ENCODE results near the gene UCP1. TPM values are rescaled to one million over a fixed set of nuclear protein-coding genes. Genes with fewer than 3 reads are reported as not detected.

Gene UCP1
- total RNA-seq, 2 experiments from 2014 or later: not detected

DNA sequence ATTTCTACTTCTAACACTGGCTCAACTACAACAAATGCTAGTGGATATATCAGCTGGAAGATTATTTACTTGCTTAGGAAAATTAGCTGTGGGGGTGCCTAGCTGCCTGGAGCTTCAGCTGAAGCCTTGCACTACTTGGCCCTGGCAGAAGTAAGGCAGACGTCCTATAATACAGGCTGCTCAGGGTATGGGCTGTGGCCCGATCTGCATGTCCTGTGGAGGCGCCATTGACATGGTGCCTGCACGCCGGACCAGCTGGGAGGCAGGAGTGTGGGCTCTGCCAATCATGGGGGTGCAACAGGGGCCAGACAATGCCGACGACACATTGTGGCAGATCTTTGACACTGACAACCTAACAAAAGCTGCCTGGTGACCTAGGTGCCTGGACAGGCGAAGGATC is 31.6 kb upstream of the UCP1 start:
- Mint-ChIP-seq H3K27ac (no peak overlapping the region), H3K36me3 (ENCODE audit: low read depth) (no peaks in the 10 kb centered on the region), H3K4me1 (ENCODE audit: low read depth) (no peaks in the 10 kb centered on the region), H3K27me3 (peaks cover 11% of the 10 kb centered on the region), H3K4me3 (no peak overlapping the region), H3K9me3 (no peaks in the 10 kb centered on the region)
- TF ChIP-seq, protein P1, sequence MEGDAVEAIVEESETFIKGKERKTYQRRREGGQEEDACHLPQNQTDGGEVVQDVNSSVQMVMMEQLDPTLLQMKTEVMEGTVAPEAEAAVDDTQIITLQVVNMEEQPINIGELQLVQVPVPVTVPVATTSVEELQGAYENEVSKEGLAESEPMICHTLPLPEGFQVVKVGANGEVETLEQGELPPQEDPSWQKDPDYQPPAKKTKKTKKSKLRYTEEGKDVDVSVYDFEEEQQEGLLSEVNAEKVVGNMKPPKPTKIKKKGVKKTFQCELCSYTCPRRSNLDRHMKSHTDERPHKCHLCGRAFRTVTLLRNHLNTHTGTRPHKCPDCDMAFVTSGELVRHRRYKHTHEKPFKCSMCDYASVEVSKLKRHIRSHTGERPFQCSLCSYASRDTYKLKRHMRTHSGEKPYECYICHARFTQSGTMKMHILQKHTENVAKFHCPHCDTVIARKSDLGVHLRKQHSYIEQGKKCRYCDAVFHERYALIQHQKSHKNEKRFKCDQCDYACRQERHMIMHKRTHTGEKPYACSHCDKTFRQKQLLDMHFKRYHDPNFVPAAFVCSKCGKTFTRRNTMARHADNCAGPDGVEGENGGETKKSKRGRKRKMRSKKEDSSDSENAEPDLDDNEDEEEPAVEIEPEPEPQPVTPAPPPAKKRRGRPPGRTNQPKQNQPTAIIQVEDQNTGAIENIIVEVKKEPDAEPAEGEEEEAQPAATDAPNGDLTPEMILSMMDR (IDR thresholded peaks at IDR 0.05): no peak
- intact Hi-C loops (cut with micrococcal nuclease): no loop called here
- ChIA-PET POLR2A (no interaction called here), CTCF (interaction anchor here (1.2 to 2.0 kb wide), 3 partner anchors 9 to 240 kb away, joined by 3 to 12 read pairs (median 10); no protein-coding TSS in a partner anchor)
- no peak for ATAC-seq
- no peak for DNase-seq

DNA sequence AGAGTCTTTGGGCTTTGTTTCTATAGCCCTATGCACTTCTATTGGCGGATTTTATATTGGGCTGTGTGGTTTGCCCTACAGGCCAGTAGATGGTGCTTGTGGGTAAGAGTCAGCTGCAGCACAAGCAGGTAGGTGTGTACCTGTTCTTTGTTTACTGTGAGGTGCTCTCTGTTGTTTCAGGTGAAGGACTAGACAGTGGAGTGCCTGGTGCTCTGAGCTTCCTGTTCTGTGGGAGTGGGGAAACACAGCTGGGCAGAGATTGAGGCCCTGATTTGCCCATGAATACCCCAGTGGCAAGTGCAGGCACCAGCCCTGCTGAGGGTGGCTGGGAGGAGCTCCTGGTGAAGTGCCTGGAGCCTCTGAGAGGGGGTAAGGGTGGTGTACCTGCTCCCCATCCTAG is 26.3 kb upstream of the UCP1 start:
- H3K4me1 Mint-ChIP-seq (ENCODE audit: low read depth): no peaks in the 10 kb centered on the region
- ChIA-PET POLR2A (no interaction called here), CTCF (no interaction called here)
- H3K9me3 Mint-ChIP-seq: no peaks in the 10 kb centered on the region
- TF ChIP-seq, protein P1 (IDR thresholded peaks at IDR 0.05): no peak
- intact Hi-C loops (cut with micrococcal nuclease): no loop called here
- H3K4me3 Mint-ChIP-seq: no peak overlapping the region
- no peak overlapping the region for H3K27ac Mint-ChIP-seq
- no peaks in the 10 kb centered on the region for H3K36me3 Mint-ChIP-seq (ENCODE audit: low read depth)
- DNase-seq (no peak), ATAC-seq (no peak)
- peaks cover 23% of the 10 kb centered on the region for H3K27me3 Mint-ChIP-seq

DNA sequence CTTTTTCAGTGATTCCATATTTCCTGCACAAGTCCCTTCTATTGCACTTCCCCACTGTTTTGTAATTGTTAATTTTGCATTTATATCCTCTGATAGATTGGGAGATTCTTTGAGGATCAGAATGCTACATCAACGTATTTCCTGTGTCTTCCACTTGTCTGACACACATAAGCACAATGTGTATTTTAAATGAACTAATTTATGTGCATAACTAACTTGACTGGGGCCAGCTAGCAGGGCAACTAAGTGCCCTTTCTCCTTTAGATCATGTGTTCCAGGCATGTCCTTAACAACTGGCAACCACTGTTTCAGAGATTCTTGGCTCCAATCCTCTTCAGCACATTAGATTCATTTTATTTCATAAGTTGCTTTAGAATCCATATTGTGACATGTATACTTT is 15.7 kb upstream of the UCP1 start:
- Mint-ChIP-seq H3K4me3 (no peak overlapping the region), H3K36me3 (ENCODE audit: low read depth) (no peaks in the 10 kb centered on the region), H3K27ac (no peak overlapping the region), H3K4me1 (ENCODE audit: low read depth) (no peaks in the 10 kb centered on the region), H3K27me3 (peaks cover 10% of the 10 kb centered on the region), H3K9me3 (no peaks in the 10 kb centered on the region)
- intact Hi-C loops (cut with micrococcal nuclease): no loop called here
- ChIA-PET POLR2A (no interaction called here), CTCF (no interaction called here)
- ATAC-seq (no peak), DNase-seq (no peak)
- TF ChIP-seq, protein P1 (IDR thresholded peaks at IDR 0.05): no peak

DNA sequence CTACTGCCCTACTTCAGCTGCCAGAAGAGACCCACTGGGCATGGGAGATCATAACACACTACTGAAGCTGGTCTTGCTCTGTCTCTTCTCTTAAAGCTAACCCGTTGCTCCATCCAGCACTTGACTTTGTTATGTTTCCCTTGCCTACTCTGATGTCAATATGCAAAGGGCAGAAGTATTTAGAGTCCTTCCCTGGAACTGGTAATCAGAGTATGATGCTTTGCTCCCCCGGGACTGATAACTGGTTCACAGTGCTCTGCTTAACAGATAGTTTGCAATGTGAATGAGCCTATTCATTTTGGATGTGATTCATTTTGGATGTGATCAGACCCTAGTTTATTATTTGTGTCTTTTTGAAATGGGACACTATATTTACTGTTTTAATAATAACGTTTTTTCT is 12.3 kb upstream of the UCP1 start:
- CTCF ChIA-PET: interaction anchor here (1.3 kb wide), 1 partner anchor 13 kb away, joined by 3 read pairs; no protein-coding TSS in a partner anchor
- Mint-ChIP-seq H3K27ac (no peak overlapping the region), H3K4me1 (ENCODE audit: low read depth) (no peaks in the 10 kb centered on the region), H3K36me3 (ENCODE audit: low read depth) (no peaks in the 10 kb centered on the region), H3K27me3 (peaks cover 37% of the 10 kb centered on the region), H3K4me3 (no peak overlapping the region), H3K9me3 (no peaks in the 10 kb centered on the region)
- TF ChIP-seq, protein P1 (IDR thresholded peaks at IDR 0.05): no peak
- no peak for ATAC-seq
- DNase-seq: no peak
- POLR2A ChIA-PET: no interaction called here
- intact Hi-C loops (cut with micrococcal nuclease): no loop called here

DNA sequence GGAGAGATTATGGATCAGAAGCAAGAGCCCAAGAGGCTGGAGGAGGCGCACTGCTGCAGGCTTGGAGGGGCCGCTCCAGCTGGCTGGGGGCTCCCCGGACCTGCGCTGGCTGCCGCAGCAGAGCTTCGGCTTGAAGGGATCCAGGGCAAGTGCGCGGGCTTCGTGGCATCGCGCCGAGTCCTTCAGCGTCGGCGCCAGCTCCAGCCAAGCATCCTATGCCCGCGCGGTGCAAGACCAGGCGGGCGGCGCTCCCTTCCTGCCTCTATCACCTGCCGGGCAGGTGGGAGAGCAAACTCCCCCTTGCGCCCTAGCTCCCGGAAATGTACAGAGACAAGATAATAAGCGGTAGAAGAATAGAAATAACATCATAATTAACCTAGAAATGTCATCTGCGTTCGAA is 10.5 kb upstream of the UCP1 start:
- Mint-ChIP-seq H3K27me3 (peaks cover 47% of the 10 kb centered on the region), H3K4me1 (ENCODE audit: low read depth) (no peaks in the 10 kb centered on the region), H3K9me3 (no peaks in the 10 kb centered on the region), H3K4me3 (no peak overlapping the region), H3K27ac (no peak overlapping the region), H3K36me3 (ENCODE audit: low read depth) (no peaks in the 10 kb centered on the region)
- TF ChIP-seq, protein P1 (IDR thresholded peaks at IDR 0.05): no peak
- CTCF ChIA-PET: interaction anchor here (1.7 kb wide), 1 partner anchor 18 kb away, joined by 4 read pairs; no protein-coding TSS in a partner anchor
- POLR2A ChIA-PET: no interaction called here
- DNase-seq: no peak
- ATAC-seq: no peak
- intact Hi-C loops (cut with micrococcal nuclease): no loop called here
